NCI-H1436 treated with DMSO at 0.1 percent for 48 hours (cell line): ENCODE measurements around the gene MIPEP.

Experiments used
- DNase-seq: peaks from one replicate; lab custom pipeline; 2025; lab: John Stamatoyannopoulos, UW

The MIPEP gene

DNA sequence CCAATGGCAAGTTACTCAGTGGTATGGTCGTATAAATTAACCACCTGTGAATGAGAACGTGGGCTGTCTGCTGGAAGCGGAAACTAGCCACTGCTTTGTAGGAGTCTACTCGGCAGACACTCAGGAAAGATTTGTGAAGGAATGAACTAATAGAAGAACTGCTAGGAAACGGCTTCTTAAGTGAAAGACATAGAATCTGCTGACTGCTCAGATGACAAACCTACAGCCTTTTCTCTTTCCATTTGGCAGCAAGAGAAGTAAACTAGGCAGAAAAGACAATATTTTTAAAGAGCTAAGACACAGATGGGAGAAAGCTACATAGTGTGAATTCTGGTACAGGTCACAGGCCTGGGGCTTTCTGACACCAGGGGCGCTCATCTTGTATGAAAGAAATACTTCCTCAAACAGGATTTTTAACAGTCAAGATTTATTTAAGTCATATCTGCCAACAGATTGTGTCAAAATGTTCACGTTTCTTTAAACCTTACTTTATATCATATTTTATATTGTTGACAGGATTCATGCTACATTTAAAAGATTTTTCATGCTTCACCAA lies 78.4 kb downstream of the MIPEP start:
- no peak for DNase-seq

DNA sequence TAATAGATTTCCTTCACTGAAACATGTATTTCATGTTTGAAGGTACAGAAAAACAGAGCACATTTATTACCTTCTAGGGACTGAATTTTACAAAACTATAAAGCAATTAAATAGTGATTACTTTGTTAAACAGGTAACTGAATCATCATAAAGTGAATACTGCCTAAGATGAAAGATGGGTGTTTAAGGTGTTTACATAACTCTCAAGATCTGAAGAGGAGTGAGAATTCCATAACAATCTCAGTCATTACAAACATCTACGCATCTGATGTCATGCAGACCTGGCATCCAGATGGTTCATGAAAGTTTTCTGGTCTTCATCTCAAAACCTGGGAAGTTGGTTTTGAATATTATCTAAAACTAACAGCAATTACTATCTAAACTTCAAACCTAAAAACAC lies 80.4 kb downstream of the MIPEP start:
- DNase-seq, result no peak

DNA sequence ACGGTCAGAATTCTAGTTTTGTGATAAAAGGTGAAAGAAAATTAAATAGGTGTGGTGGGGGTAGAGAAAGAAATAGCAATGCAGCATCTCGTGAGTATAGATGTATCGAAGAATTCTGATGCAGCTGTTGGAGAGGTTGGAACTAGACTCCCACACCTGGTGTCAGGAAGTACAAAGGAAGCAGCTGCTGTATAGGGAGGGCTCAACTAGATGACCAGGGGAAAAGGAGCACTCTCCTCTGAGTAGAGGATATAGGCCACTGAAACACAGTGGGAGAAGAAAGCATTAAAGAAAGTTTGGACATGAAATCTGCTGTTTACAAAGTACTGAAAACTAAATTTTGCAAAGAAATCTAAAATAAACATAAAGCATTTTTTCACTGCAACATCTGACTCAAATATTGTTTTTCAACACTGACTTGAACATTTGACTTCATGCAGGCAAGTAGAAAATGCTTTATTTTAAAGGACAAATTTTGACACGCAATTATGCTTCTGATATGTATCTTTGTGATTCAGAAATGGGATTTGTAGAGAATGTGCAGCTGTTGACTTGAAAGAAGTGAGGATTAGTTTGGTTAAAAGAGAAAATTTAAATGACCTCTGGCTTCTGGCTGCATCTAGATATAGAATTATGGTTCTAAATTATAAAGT lies 82.2 kb downstream of the MIPEP start:
- no peak for DNase-seq

DNA sequence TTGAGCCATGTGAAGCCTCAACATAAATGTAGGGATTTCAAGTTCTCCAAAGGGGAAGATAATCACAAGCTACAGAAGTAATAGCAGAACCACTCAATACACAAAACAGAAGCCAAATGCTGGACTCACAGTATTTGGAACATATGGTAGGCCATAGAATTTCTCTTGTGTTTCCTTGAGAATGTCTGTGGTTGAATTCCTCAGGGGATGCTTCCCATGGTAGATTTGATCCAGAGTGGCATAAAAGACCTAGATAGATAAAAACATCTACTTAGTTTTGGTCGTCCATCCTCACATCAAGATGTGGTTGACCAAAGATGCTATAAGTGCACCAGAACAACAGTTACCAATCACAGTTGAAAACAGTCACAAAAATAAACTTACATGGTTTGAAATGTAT lies 83.4 kb downstream of the MIPEP start:
- DNase-seq, result no peak

DNA sequence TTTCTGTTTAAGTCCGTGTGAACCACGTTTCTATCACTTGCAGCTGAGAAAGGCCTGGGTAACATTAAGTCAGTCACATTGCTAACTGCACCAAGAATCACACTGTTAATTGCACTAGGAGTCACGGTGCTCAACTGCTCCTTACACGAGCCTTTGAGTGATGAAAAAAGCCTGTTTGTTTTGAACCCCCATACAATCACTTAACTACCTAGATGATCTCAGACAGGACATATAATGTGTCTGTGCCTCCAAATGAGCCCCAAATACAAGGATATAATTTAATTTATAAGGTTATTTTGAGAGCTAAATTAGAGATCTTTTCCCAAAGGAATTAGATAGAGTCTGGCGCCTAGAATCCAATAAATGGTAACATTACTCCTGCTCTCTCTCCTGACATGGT lies 84.1 kb downstream of the MIPEP start:
- DNase-seq, result no peak

DNA sequence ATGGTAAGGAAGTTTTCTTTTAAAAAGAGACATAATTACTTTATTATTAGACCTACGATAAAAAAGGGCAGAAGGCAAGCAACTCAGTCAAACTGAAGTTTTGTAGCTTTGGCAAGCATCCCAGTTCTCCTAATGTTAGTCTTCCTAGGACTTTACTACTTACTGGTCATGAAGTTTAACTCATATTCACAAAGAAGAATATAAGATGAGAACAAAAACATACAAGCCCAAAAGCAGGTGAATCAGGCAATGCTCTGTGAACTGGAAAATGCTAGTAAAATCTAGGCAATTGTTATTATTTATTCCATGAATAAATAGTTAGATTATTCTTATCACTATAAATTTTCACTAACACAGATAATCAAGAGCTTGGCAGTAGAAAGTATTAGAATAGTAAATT lies 85.0 kb downstream of the MIPEP start:
- DNase-seq, result no peak

DNA sequence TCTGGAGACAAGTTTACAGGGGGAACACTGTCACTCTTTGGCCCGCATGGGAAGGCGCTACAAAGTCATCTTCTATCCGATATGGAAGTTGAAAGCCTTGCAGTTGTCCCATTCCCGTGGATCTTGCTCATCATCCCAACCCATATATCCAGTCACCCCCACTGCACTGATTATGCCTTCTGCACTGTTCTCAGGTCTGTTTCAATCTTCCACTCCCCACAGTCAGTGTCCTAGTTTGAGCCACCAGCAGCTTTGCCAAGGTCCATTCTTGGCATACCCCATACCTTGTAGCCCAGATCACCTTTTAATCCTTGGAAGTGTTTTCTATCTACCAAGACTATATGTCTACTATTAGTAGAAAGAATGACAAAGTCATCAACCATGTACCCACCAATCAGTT lies 88.1 kb downstream of the MIPEP start:
- no peak for DNase-seq

DNA sequence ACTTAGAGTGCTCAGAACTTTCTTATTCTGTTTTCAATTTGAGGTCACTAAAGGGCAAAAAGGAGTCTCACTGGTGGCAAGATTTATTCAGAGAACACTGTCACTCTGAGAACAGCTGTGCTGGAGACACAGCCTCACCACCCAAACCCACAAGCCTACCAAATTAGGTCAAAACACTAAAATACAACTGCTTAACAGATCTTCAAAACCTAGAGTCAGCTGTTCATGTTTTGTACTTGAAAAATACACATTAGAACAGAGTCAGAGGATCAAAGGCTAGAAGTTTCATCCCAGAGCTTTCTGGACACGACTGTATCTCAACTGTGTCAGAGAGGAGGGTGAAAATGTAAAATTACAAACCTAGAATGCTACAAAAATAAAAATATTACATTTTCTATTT lies 89.3 kb downstream of the MIPEP start:
- DNase-seq, result no peak

DNA sequence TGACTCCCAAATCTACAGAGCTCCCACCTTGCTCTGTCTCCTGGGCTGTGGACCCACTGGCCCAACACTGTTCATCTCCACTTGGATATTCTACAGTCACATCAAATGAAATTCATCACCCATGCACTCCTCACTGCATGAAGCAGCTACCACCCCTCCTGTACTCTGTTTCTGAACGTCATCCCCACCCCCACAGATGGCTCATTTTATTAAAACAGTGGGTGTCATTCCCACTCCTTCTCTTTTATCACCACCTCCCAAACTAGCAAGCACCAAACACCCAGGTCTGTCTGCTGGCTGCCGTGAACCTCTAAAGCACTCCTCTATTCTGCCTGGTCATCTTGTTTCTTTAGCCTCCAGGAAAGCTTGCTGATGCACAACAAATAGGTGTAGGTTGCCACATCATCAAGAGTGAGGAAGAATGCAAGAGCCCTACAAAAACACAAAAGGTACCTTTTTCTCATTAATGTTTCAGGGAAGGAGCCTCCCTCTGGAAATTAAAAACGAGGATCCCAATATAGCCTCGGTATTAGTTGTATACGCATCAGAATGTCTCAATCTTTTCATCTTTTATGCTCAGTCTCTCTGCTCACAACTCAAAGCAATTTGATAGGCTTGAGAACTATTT lies 91.8 kb downstream of the MIPEP start:
- no peak for DNase-seq

DNA sequence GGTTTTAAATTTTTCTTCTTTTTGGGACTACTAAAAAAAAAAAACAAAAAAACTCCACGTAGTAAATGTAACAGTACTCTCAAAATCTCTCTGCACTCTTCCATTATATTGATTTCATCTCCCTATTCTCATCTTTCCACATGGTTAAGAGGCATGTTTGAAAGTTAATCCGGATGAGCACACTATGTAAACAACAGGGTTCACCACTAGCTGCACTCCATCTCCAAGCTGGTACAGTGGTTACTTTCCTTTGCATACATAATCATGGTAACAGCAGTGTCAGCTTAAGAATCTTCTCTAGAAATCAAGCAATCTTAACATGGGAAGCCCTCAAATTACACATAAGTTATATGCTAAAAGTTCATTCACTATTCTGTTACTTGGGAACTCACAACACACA lies 92.6 kb downstream of the MIPEP start:
- no peak for DNase-seq

DNA sequence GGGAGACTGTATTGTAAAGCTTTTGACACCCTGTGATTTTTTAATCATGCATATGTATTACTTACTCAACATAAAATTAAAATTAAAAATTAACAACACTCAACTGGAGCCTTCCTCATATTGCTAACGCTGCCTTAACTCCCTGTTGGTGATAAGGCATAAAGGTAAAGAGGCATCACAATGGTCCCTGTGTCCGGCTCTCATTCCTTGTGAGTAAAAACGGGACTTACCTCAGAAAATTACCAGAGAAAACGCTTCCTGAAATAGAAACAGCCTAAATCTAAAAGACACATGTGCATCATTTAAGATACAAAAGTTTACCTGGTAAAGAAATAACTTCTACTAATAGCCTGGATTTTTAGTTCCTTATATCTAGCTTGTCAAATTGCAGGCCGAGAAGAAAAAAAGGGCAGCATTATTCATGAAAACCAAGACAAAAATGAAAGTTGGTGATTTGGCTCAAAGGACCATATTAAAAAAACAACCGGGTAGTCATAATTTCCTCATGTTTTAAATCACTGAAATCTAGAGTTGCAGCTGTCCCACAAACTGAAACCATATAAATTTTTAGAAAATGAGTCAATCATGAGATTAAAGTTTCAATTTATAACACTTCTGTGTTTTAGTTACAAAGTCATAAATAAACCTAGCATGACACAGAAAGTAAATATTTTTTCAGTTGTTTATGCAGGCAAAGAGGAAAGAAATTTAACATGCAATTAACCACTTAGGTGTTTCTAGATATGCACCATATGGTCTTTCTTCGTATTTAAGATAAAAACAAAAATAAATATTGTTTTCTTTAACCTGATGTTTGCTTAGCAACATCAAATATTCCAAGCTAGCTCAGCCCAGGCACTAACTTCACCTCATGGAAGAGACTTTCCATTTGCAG lies 94.7 kb downstream of the MIPEP start:
- DNase-seq, result no peak

DNA sequence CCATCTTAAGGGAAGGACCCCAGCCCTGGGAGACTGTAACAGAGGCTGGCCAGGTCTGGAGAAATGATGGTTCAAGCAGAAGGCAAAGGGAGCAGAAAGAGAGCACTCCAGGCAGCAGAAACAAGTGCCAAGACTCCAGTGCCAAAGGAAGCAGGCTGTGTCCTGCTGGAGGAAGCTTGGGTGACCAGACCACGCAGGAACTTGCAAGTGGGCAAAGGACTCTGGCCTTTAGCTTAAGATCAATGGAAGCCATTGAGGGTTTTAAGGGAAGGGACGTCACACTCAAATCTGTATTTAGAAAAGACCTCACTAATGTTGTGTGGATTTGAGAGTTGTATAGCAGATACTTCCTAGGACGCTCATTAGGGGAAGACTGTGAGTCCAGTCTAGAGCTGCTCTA lies 95.5 kb downstream of the MIPEP start:
- no peak for DNase-seq

DNA sequence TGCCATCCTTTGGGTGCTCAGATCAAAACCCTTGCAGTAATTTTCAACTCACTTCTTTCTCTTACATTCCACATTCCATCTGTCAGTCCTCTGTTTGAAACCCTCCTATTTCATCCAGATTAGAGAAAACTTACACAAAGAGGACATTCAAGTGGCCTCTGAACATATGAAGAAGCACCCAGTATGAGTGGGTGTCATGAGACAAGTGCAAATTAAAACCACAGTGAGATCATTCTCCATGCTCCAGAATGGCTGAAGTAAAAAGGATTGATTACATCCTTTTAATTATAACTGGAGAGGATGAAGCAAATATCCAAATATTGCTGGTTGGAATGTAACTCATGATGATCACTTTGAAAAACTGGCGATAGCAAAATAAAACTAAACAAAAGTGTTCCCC lies 96.5 kb downstream of the MIPEP start:
- DNase-seq, result no peak

DNA sequence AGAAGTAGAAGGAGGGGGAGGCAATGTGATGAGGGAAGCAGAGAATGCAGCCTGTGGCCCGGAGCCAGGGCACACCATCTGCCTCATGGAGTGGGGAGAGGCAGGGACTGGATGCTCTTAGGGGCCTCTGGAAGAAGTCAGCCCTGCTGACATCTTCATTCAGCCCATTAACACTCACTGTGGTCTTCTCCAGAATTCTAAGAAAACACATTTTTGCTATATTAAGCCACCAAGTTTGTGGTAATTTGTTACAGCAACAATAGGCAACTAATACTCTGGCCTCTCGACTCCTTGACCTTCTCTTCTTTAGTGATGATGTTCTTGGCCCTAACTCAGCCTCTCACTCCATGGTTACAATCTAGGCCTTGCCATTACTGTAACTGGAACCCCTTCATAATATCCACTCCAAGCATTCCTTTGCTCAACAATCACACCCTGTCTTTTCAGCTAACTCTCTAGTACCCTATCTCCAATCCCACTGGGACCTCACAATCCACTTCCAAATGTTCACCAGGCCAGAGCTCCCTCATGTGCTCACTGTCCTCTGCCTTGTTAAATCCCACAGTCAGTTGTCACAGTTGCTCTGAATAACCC lies 98.5 kb downstream of the MIPEP start:
- DNase-seq, result no peak

DNA sequence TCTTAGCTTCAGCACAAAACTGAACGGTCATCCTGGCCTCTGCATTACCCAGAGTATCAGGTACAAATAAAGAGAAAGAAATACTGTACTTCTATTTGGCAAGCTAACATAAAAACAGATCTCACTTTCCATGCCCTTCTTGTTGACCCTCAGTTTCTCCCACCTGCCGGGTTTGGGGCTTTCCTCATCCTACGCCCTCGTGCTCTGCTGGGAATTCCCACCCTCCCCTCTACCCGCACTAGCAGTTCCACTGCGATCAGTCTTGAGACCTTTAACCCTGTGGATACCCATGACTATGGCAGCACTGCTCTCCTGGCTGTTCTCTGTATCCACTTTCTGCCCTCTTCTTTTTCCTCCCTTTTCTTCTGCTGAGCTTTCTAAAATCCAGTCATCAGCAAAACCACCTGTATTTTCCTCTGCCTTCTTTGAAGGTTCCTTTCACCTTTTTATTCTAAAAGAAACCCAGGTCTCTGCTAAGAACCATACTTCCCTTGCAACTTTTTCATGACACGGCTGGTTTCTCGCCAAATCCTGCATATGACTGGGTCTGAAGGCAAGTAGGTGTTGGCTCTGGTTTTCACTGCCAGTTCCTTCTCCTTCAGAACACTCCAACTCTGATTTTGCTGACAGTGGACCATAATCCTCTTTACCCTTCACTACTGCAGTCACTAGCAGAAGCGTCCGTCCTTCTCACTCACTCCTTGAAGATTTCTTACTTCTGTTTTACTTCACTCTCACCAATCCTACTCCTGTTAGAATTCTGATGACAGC lies 99.4 kb downstream of the MIPEP start:
- no peak for DNase-seq

DNA sequence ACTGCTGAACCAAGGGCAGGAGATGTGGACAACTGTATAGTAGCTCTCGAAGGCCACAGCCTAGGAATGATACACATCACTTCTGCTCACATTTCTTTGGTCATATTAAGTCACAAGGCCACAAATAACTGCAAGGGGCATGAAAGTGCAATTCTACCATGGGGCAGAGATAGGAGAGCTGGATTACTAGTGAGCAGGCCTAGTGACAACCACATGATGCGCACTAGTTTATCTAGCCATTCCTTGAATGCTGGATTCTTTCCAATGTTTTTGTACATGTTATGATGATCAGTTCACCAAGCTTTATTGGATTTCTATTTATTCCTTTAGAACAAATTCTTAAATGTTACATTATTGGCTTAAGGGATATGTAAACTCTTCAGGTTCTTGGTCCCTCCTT lies 100.7 kb downstream of the MIPEP start:
- DNase-seq, result no peak

DNA sequence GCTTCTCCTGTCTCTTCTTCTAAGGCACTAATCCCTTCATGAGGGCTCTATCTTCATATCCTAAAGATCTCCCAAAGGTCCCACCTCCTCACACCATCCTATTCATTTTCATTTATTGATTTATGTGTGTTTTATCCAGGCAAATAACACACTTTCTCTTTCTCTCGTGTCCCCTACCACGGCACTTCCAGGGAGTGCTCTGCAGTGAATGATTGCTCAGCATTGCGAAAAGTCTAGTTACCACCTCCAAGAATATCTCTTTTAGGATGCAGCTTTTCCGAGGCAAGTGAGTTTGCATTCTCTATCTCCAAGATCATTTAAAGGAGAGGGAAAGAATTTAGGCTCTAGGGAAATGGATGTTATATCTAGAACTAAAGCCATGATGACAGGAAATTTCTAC lies 101.7 kb downstream of the MIPEP start:
- DNase-seq, result no peak

DNA sequence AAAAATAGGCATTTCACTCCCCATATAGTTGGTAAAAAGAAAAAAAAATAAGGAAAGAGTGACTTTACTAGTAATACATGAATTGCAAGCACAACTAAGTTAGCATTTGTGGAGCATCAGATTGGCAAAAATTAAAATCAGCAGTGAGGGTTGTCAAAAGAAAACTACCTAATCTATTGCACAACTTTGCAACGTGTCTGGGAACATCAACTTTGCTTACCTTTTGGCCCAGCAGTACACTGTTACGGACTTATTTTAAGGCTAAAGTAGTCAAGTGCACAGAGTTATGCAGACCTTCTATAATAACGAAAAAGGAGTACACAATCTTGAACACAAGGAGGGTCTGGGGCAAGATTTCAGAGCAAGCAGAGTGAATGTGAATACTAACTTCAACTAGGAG lies 102.6 kb downstream of the MIPEP start:
- no peak for DNase-seq

DNA sequence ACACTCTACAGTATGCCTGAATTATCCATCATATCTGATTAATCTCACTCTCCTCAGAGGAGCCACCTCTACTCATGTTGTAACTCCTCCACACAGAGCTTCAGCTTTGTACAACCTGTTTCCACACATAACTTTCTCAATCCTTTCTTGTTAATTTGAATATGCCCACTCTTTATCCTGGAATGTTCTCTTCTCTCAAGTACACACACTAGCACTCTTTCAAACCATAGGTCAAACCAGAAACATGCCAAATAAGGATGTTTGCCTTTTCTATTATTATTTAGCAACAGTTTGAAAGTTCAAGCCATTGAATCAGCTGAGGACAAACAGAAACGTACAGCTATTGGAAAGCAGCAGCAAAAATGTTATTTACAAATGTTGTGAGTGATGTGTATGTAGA lies 110.3 kb downstream of the MIPEP start:
- no peak for DNase-seq

DNA sequence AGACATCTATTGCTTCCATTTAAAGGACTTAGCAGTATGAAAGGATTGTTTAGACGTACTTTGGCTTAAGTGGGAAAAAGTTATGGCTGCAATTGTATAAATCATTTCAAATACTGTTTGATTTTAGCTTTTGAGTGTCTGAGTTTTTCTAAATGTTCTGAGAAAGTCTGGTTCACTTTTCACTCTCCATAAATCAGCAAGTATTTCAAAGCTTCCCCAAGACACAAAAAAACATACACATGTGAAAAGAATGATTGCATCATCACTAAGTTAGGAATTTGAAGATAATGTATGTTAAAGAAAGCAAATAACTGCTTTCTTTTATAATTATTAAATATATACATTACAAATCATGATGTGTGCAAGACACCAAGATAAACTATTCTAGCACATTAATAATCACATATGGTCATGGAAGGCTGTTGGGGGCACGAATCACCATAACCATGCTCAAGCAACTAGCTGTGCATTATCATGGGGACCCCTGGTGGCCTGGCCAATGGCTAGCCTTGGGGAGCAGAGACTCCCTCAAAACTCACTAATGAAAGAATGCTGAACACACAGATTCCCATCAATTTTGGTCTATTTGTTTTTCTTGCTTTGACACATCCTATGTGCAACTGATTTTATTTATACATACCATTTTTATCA lies 111.1 kb downstream of the MIPEP start:
- no peak for DNase-seq

DNA sequence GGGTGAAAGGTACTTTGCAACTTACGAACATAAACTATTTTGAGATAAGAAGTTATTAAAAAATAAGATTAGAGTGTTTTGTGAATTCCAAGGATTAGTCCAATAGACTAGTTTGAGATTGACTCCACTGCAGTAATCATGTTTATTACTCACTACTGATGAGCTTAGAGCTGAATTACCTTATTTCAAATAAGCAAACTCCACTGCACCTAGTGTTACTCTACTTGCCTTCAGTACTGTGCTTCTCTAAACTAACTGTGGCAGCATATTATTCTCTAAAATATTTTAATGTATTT lies 111.7 kb downstream of the MIPEP start:
- DNase-seq, result no peak
